Tibial nerve (tissue), 4 donors: Measurements from ENCODE around the gene ANKRD66. TPM values are rescaled to one million over a fixed set of nuclear protein-coding genes. Genes with fewer than 3 reads are reported as not detected.

Source experiments
- DNase-seq, 2 donors: peaks; one replicate each; pipeline ENCODE4 v3.0.0-alpha.2; 2019; ENCODE audit warnings: low spot score in 2 of 2
- H3K27ac ChIP-seq, 4 donors: fragments of 200-600 bp; sonication (generic) in 3 of 4; one replicate each; pipeline ENCODE4 v1.5.1; 2017 to 2019; ENCODE audit warnings: mild to moderate bottlenecking in 1 of 4
- H3K27me3 ChIP-seq, 2 donors: fragments of 200-600 bp; sonication (generic) in 1 of 2; one replicate each; pipeline versions ENCODE4 v1.5.1 to v1.6.0; 2017 to 2019
- H3K36me3 ChIP-seq, 3 donors: fragments of 200-600 bp; sonication (generic); one replicate each; pipeline ENCODE4 v1.5.1; 2018 to 2019
- H3K4me1 ChIP-seq, 4 donors: fragments of 200-600 bp; sonication (generic) in 3 of 4; one replicate each; pipeline ENCODE4 v1.5.1; 2017 to 2019
- H3K4me3 ChIP-seq, 4 donors: fragments of 200-600 bp; sonication (generic) in 3 of 4; one replicate each; pipeline ENCODE4 v1.5.1; 2017 to 2019; ENCODE audit warnings: mild to moderate bottlenecking in 1 of 4, moderate library complexity in 1 of 4
- H3K9me3 ChIP-seq, 4 donors: fragments of 200-600 bp; sonication (generic) in 3 of 4; one replicate each; pipeline ENCODE4 v1.5.1; 2017 to 2019
- EP300 ChIP-seq, 2 donors: sonication (generic); formaldehyde crosslinking; IDR thresholded peaks; one replicate each; pipeline ENCODE4 v1.6.1; 2017; ENCODE audit warnings: antibody characterized with exemption in 2 of 2, mild to moderate bottlenecking in 1 of 2
- POLR2A ChIP-seq, 2 donors: fragments of 450-650 bp; IDR thresholded peaks; one replicate each; pipeline ENCODE4 v1.6.1; 2017; ENCODE audit warnings: antibody characterized with exemption in 2 of 2, mild to moderate bottlenecking in 2 of 2, moderate library complexity in 2 of 2
- WGBS, 2 donors: methylation state at CpG; one replicate each; pipeline ENCODE4 v1.1.5; 2018; 5-methylcytosine and 5-hydroxymethylcytosine counted together
- total RNA-seq, 4 donors: library from RNA; depleted of rRNA; stranded (reverse); fragments of >200 nt; gene quantifications; one replicate each; pipeline ENCODE4 v1.1.0, GENCODE V29; 2016
- TF ChIP-seq, protein P1 (sequence below), 5 experiments: fragments of 200-600 bp in 3 of 5; fragments of 450-650 bp in 2 of 5; sonication (generic) in 3 of 5; IDR thresholded peaks; one replicate each; pipeline ENCODE4 v1.5.1; 2016 to 2019; ENCODE audit warnings: antibody characterized with exemption in 5 of 5, mild to moderate bottlenecking in 3 of 5, moderate library complexity in 2 of 5

The ANKRD66 gene
- total RNA-seq, 4 donors from 2014 or later: not detected

DNA sequence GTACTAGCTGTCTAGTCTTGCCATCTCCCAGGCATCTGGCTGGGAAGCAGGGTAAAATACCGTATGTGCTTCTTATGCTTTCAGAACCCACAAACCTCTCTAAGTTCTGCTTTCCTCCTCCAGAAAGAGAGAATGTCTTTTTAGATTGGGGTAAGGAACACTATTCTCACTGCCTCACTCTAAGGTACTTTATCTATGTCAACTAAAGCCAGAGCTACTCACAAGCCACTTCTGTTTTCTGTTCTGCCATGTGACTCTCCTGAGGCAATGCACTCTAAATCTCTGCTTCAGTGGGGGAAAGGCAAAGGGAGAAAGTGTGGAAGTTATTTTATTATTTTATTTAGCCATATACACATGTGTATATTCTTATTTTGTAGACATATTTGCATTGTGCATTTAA is 62.1 kb downstream of the ANKRD66 start:
- Histone ChIP-seq H3K4me1 (no peaks in the 10 kb centered on the region), H3K9me3 (no peaks in the 10 kb centered on the region), H3K36me3 (no peaks in the 10 kb centered on the region), H3K27me3 (no peaks in the 10 kb centered on the region), H3K4me3 (no peak overlapping the region), H3K27ac (no peak overlapping the region)
- TF ChIP-seq POLR2A (IDR thresholded peaks at IDR 0.05) (no peak), EP300 (IDR thresholded peaks at IDR 0.05) (no peak)
- TF ChIP-seq, protein P1, sequence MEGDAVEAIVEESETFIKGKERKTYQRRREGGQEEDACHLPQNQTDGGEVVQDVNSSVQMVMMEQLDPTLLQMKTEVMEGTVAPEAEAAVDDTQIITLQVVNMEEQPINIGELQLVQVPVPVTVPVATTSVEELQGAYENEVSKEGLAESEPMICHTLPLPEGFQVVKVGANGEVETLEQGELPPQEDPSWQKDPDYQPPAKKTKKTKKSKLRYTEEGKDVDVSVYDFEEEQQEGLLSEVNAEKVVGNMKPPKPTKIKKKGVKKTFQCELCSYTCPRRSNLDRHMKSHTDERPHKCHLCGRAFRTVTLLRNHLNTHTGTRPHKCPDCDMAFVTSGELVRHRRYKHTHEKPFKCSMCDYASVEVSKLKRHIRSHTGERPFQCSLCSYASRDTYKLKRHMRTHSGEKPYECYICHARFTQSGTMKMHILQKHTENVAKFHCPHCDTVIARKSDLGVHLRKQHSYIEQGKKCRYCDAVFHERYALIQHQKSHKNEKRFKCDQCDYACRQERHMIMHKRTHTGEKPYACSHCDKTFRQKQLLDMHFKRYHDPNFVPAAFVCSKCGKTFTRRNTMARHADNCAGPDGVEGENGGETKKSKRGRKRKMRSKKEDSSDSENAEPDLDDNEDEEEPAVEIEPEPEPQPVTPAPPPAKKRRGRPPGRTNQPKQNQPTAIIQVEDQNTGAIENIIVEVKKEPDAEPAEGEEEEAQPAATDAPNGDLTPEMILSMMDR (IDR thresholded peaks at IDR 0.05): no peak
- no peak for DNase-seq
- WGBS, 2 donors: 59 to 91% methylated on average over 1 of the region's 1 CpG

Other genes starting within 250 kb of the ANKRD66 start
- gene CYP39A1, start 94.1 kb upstream of the ANKRD66 start, total RNA-seq: 10 to 100 TPM in 1 of 4 donors, 1 to 10 TPM in 3; 3.3 to 12.1 (median 5.6) TPM
- 10 to 100 TPM; 42.2 to 57.8 (median 50.8) TPM for gene SLC25A27, start 94.0 kb upstream of the ANKRD66 start, total RNA-seq
- 1 to 10 TPM in 2 of 4 donors, under 1 TPM in 2; 0.60 to 2.2 (median 1.2) TPM for gene TDRD6, start 59.0 kb upstream of the ANKRD66 start, total RNA-seq
- gene PLA2G7, start 11.6 kb upstream of the ANKRD66 start, total RNA-seq: 1 to 10 TPM in 3 of 4 donors, not detected in 1; 1.5 to 4.8 (median 1.6) TPM
- not detected for gene MEP1A, start 46.5 kb downstream of the ANKRD66 start, total RNA-seq
- 10 to 100 TPM; 17.4 to 32.4 (median 19.4) TPM for gene ADGRF5, start 175.0 kb downstream of the ANKRD66 start, total RNA-seq